Activated B cell treated with CpG ODN at 0.5 μM for 24 hours (primary cell): ENCODE results near the gene ADPRH. TPM values are rescaled to one million over a fixed set of nuclear protein-coding genes. Genes with fewer than 3 reads are reported as not detected.
A peak's percentile ranks its signal among the peaks of the same experiment; 100 is the strongest.
"Not testable (repeated sequence)": the region's sequence is repeated elsewhere in the genome, so short reads cannot be mapped to it uniquely, and the experiment has no call there.

Experiments
- ATAC-seq: fragments of 200-7000 bp; cut with Tn5 transposase; one replicate; pipeline ENCODE4 v1.10.0; 2021; ENCODE audit warnings: low read depth, mild to moderate bottlenecking, moderate library complexity
- CTCF ChIA-PET: fragments of 350-600 bp; sonication (Branson Sonifier 250); formaldehyde crosslinking; loops from one replicate; lab custom pipeline; 2021; ENCODE audit warnings: antibody characterized with exemption; lab: Charles Lee
- POLR2A ChIA-PET: fragments of 350-600 bp; sonication (Branson Sonifier 250); formaldehyde crosslinking; loops from one replicate; lab custom pipeline; 2021; ENCODE audit warnings: antibody characterized with exemption; lab: Charles Lee
- DNase-seq: peaks from one replicate; pipeline ENCODE4 v3.0.0; 2022
- H3K27ac Mint-ChIP-seq: one replicate; pipeline ENCODE4 v1.8.0; 2020; ENCODE audit warnings: mixed read lengths
- H3K27me3 Mint-ChIP-seq: one replicate; pipeline ENCODE4 v1.8.0; 2021; ENCODE audit warnings: mixed read lengths
- H3K36me3 Mint-ChIP-seq: one replicate; pipeline ENCODE4 v1.8.0; 2021; ENCODE audit warnings: low read depth, mixed read lengths
- H3K4me1 Mint-ChIP-seq: one replicate; pipeline ENCODE4 v1.8.0; 2021; ENCODE audit warnings: mixed read lengths
- H3K4me3 Mint-ChIP-seq: one replicate; pipeline ENCODE4 v1.8.0; 2020; ENCODE audit warnings: mild to moderate bottlenecking, mixed read lengths
- H3K9me3 Mint-ChIP-seq: one replicate; pipeline ENCODE4 v1.8.0; 2020; ENCODE audit warnings: mixed read lengths
- intact Hi-C: fragments of 100-400 bp; cut with micrococcal nuclease; formaldehyde crosslinking; loops from one replicate; pipeline ENCODE4 v1.15.1; 2024
- total RNA-seq: library from RNA; stranded (reverse); gene quantifications from 2 replicates; pipeline ENCODE4 v1.2.3, GENCODE V29; 2022
- TF ChIP-seq, protein P1 (sequence below): fragments of 200-600 bp; IDR thresholded peaks from one replicate; pipeline ENCODE4 v1.8.0; 2022; ENCODE audit warnings: antibody characterized with exemption, mild to moderate bottlenecking

Gene ADPRH
- total RNA-seq, 1 donor from 2014 or later = 41.2 TPM

DNA sequence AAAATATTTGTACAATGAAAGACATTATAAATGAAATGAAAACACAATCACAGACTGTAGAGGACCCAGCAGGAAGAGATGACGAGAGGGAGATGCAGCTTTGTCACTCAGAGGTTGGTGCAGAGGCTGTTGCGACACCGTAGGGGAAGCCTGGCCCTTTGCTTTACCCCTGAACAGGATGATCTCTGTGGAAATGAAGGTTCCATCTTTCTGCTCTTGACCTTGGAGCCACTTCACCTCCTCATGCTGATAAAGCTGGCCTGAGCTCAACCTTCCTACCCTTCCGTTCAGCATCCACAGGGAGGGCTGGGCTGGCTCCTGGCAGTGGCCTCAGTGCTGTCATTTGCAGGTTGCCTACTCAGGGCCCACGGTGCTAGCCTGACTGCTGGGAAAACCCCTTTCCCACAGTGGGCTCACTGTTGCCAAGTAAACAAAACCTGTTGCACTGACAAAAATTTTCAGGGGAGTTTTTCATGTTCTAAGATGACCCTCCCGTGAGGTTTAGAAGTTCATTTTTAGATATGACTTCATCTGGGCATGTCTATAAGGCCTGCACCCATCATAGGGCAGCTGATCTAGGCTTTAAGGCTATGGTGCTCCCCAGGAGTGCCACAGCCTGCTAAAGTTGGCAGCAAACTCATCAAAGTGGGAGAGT lies 16.9 kb upstream of the ADPRH start:
- POLR2A ChIA-PET = interaction anchor here (0.6 to 2.2 kb wide), 17 partner anchors 9 to 240 kb away, joined by 3 to 40 read pairs (median 4); partner anchors contain the start of genes ADPRH, COX17, TIMMDC1 and TMEM39A
- ATAC-seq = peak; percentile 76
- DNase-seq = peak; percentile 74
- Mint-ChIP-seq H3K9me3 (no peaks in the 10 kb centered on the region), H3K36me3 (peaks cover 20% of the 10 kb centered on the region), H3K4me1 (peaks cover 78% of the 10 kb centered on the region), H3K4me3 (peak overlapping the region; percentile 87), H3K27me3 (no peaks in the 10 kb centered on the region), H3K27ac (peak overlapping the region; percentile 99)
- TF ChIP-seq, protein P1, sequence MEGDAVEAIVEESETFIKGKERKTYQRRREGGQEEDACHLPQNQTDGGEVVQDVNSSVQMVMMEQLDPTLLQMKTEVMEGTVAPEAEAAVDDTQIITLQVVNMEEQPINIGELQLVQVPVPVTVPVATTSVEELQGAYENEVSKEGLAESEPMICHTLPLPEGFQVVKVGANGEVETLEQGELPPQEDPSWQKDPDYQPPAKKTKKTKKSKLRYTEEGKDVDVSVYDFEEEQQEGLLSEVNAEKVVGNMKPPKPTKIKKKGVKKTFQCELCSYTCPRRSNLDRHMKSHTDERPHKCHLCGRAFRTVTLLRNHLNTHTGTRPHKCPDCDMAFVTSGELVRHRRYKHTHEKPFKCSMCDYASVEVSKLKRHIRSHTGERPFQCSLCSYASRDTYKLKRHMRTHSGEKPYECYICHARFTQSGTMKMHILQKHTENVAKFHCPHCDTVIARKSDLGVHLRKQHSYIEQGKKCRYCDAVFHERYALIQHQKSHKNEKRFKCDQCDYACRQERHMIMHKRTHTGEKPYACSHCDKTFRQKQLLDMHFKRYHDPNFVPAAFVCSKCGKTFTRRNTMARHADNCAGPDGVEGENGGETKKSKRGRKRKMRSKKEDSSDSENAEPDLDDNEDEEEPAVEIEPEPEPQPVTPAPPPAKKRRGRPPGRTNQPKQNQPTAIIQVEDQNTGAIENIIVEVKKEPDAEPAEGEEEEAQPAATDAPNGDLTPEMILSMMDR = no peak
- CTCF ChIA-PET = interaction anchor here (0.9 to 2.1 kb wide), 3 partner anchors 18 to 119 kb away, joined by 3 to 12 read pairs (median 4); partner anchors contain the start of gene ADPRH
- intact Hi-C loops = loop anchor here (1.0 kb wide), 9 partner anchors 17 to 532 kb away; partner anchors contain the start of genes ADPRH, ARHGAP31, COX17 and GSK3B

GRCh38 chr3:119563334-119563733 lies 16.0 kb upstream of the ADPRH start:
- ChIA-PET POLR2A (interaction anchor here (0.6 to 2.2 kb wide), 12 partner anchors 10 to 241 kb away, joined by 3 to 40 read pairs (median 8); partner anchors contain the start of genes ADPRH, COX17, TIMMDC1 and TMEM39A), CTCF (interaction anchor here (2.1 kb wide), 1 partner anchor 17 kb away, joined by 12 read pairs; the partner anchor contains the start of gene ADPRH)
- DNase-seq, H3K4me3 Mint-ChIP-seq, ATAC-seq, intact Hi-C loops, H3K27me3 Mint-ChIP-seq, H3K9me3 Mint-ChIP-seq: not testable (repeated sequence)
- H3K4me1 Mint-ChIP-seq = peaks cover 70% of the 10 kb centered on the region
- peaks cover 12% of the 10 kb centered on the region for H3K36me3 Mint-ChIP-seq
- H3K27ac Mint-ChIP-seq = peak overlapping the region; percentile 99

- TF ChIP-seq, protein P1 = no peak
- peaks cover 27% of the 10 kb centered on the region for H3K4me1 Mint-ChIP-seq
- ATAC-seq = no peak
- no peak overlapping the region for H3K27ac Mint-ChIP-seq
- DNase-seq = no peak
- no peak overlapping the region for H3K4me3 Mint-ChIP-seq
- CTCF ChIA-PET = no interaction called here
- POLR2A ChIA-PET = interaction anchor here (1.4 to 2.8 kb wide), 2 partner anchors 11 to 13 kb away, joined by 4 to 15 read pairs; partner anchors contain the start of gene ADPRH
- intact Hi-C loops = no loop called here
- no peaks in the 10 kb centered on the region for H3K9me3 Mint-ChIP-seq
- H3K27me3 Mint-ChIP-seq = no peaks in the 10 kb centered on the region
- H3K36me3 Mint-ChIP-seq = no peaks in the 10 kb centered on the region
Observed at GRCh38 chr3:119569156-119569555, 10.1 kb upstream of the ADPRH start.

GRCh38 chr3:119570229-119570628 lies 9.1 kb upstream of the ADPRH start:
- Mint-ChIP-seq H3K27ac (no peak overlapping the region), H3K4me1 (peaks cover 19% of the 10 kb centered on the region), H3K9me3 (no peaks in the 10 kb centered on the region), H3K4me3 (no peak overlapping the region), H3K27me3 (no peaks in the 10 kb centered on the region), H3K36me3 (no peaks in the 10 kb centered on the region)
- ATAC-seq (peak; percentile 25), DNase-seq (no peak)
- ChIA-PET POLR2A (interaction anchor here (1.4 to 2.8 kb wide), 2 partner anchors 10 to 12 kb away, joined by 4 to 15 read pairs; partner anchors contain the start of gene ADPRH), CTCF (no interaction called here)
- intact Hi-C loops = loop anchor here (1.0 to 10.0 kb wide), 2 partner anchors 10 to 775 kb away; partner anchors contain the start of gene LRRC58
- TF ChIP-seq, protein P1 = no peak

GRCh38 chr3:119571230-119571629 lies 8.1 kb upstream of the ADPRH start:
- Mint-ChIP-seq H3K4me3 (no peak overlapping the region), H3K36me3 (no peaks in the 10 kb centered on the region), H3K27ac (no peak overlapping the region), H3K4me1 (peaks cover 12% of the 10 kb centered on the region), H3K9me3 (no peaks in the 10 kb centered on the region), H3K27me3 (no peaks in the 10 kb centered on the region)
- POLR2A ChIA-PET = interaction anchor here (2.8 kb wide), 1 partner anchor 9 kb away, joined by 15 read pairs; the partner anchor contains the start of gene ADPRH
- intact Hi-C loops = loop anchor here (10.0 kb wide), 1 partner anchor 774 kb away; the partner anchor contains the start of gene LRRC58
- no peak for DNase-seq
- ATAC-seq = no peak
- CTCF ChIA-PET = no interaction called here
- TF ChIP-seq, protein P1 = no peak
